HG02763 (cell line): Measurements from ENCODE around the gene ENTPD6.
"Not testable (repeated sequence)": the region's sequence is repeated elsewhere in the genome, so short reads cannot be mapped to it uniquely, and the experiment has no call there.

ENCODE experiments used
- ATAC-seq: cut with Tn5 transposase; IDR thresholded peaks from one replicate; pipeline ENCODE4 v1.9.1; 2021; ENCODE audit warnings: mild to moderate bottlenecking, moderate library complexity; ENCODE audit not compliant: unreplicated experiment

Gene ENTPD6

DNA sequence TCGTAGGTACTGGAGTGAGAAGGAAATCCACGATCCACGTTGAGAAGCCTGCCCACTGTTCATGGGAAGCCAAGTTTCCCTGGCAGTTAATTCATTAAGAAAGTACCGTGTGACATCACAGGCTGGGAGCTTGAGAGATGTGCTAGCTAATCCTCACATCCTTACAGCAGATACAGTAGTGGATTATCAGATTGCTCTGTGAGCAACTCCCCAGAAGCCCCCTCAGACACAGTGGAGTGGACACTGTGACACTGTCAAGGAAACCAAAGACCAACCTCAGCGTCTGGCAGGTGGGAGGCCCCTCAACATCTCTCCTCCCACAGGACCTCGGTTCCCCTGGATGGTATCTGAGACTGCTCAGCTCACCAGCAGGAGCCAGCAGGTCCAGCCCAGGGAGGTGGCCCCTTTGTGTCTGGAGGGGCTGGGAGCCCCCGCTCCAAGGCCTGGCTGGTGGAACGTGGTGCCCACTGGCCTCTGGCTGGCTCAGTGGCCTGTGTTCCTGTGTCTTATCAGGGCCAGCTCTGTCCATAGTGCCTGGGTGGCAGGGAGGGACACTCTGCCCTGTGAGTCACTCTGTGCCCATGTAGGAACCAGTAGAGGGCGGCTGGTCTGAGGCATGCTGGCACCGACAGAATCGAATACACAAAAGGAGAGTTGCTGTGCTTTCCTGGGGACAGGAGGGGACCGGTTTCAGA lies 59.6 kb downstream of the ENTPD6 start:
- no peak for ATAC-seq

DNA sequence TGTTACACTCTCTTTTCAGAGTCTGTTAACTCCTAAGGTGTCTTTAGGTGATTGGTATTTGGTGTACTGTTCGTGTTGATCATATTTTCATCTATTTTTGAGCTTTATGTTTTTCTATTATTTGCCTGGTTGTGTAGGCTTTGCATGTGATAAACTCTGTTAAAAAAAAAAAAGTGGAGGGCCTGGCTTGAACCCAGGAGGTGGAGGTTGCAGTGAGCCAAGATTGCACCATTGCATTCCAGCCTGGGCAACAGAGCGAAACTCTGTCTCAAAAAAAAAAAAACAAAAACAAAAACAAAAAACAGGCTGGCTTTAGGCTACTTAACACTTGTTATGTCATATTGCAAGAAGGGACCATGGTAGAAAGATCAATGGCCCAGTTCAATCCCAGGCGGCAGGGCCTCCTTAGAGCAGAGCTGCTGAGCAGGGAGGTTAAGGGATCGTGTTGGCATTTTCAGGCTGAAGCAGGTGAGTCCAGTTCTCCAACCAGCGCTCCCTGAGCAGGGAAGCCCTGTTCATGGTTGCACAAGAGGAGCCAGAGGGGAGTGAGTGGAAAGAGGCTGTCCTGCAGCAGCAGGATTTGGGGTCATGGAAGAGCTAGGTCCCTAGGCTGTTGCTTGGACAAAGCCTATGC lies 60.8 kb downstream of the ENTPD6 start:
- ATAC-seq: no peak

DNA sequence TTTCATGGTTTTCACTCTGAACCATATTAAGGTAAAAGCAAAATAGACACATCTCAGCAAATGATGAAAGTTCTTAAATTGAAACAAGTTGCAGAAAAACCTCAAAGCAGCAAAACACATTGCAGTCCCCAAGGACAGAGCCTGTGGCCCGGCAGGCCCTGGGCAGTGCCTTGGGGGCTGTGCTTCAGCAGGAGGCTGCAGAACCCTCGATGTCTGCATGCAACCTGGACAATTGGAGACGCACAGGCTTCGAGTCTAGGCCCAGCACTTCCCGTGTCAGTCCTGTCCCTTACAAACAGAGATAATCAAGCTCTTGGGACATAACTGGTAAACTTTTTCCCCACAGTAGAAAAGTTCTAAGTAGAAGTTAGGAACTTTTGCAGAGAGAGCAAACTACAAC lies 61.6 kb downstream of the ENTPD6 start:
- ATAC-seq: no peak

DNA sequence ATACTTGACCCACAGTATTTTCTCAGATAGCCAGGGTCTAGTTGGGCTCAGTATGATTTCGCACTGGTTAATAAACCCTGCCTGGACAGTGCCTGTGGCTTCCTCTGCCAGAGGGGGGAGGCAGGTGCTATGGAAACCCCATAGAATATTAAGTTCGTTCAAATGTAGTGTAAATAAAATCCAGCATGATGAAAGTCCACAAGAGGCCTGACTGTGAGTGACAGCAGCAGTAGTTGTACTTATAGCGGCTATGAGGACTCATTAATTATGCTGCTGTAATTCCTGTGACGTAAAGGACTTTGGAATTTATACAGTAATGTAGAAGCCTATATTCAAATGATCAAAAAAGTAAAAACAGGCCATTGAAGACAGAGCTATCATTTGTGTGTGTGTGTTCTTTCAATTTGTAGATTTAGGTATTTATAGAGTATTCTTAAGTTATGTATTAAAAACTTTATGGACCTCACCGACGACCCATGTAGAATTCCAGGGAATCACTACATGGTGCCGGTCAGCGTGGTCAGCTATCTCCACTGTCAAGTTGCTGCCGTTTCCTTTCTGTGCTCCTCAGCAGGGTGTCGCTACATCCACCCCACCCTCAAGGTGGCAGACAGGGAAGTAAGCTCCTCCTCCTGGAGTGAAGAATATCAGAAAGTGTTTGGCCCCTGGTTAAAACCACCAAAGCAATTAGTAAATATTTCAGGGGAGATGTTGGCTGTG lies 62.4 kb downstream of the ENTPD6 start:
- ATAC-seq: no peak

DNA sequence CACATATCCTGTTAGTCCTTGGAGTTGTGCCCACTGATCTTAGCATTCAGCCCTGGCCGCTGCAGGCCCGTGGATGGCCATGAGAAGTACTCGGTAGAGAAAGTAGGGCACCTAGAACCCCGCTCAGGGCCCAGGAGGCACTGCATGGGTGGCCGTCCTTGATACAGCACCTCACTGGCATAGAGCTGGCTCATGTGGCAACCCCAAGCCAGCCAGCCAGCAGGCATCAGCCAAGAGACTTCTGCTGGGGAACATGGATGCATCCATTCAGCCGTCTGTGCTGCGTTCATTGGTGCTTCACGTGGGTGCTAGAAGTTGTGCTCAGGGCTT lies 62.9 kb downstream of the ENTPD6 start:
- ATAC-seq: no peak

DNA sequence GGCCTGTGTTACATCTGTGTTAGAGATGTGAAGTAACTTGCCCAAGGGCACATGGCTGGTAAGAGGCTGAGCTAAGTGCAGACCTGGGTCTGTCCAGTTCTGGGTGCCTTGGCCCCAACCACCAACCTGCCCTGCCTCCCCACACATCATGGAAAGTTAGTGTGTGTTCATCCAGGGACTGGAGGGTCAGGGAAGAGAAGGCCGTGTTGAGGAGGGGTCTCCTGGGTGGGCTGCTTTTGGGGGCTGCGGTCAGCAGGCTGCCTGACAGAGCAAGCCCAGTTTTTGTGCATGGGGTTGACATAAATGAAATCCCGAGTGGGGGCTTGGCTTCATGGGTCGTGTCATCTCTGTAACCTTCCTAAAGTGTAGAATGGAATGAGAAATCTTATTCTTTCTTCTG lies 63.3 kb downstream of the ENTPD6 start:
- ATAC-seq: no peak

DNA sequence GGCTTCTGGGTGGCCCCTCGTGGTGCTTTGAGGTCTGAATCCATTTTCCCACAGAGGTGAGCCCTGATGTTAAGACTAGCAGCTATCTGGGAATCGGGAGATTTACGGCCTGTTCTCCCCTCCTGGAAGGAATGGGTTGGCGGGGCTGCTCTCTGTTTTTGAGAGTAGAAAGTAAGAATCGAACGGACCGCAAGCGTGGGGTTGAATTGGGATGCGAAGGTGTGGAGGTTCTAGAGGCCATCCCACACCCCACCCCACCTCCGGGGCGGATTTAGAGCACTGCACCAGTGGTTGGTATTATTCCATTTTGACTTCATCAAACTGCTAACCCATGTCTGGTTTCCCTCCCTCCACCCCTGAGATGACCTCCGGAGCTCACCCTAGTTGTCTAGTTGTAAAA lies 63.8 kb downstream of the ENTPD6 start:
- no peak for ATAC-seq

DNA sequence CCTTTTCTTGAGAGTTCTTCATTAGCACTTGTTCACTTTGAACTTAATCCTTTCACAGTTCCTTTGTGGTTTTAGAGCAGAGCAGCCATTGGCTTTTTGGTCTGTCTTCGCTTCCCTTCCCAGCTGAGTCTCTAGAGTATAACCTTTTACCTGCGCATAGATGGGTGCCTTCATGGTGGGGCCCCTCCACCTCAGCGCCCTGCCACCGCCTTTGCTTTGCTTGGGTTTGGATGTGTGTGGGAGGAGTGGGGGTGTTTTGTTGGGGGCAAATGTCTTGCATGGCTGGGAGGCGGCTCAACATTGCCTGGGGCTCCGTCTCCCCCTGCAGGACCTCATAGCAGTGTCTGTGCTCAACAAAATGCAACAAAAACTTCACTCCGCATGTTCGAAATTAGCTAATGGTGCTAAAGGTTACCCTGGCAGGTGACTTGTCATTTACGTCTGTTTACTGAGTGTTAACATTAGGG lies 64.3 kb downstream of the ENTPD6 start:
- no peak for ATAC-seq

DNA sequence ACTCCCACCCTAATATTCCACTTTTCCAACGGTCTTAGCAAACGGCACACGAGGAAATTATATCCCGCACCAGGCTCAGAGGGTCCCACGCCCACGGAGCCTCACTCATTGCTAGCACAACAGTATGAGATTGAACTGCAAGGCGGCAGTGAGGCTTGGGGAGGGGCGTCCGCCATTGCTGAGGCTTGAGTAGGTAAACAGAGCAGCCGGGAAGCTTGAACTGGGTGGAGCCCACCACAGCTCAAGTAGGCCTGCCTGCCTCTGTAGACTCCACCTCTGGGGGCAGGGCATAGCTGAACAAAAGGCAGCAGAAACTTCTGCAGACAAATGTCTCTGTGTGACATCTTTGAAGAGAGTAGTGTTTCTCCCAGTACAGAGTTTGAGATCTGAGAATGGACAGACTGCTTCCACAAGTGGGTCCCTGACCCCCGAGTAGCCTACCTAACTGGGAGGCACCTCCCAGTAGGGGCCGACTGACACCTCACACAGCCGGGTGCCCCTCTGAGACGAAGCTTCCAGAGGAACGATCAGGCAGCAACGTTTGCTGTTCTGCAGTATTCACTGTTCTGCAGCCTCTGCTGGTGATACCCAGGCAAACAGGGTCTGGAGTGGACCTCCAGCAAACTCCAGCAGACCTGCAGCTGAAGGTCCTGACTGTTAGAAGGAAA lies 65.4 kb downstream of the ENTPD6 start:
- ATAC-seq: not testable (repeated sequence)

DNA sequence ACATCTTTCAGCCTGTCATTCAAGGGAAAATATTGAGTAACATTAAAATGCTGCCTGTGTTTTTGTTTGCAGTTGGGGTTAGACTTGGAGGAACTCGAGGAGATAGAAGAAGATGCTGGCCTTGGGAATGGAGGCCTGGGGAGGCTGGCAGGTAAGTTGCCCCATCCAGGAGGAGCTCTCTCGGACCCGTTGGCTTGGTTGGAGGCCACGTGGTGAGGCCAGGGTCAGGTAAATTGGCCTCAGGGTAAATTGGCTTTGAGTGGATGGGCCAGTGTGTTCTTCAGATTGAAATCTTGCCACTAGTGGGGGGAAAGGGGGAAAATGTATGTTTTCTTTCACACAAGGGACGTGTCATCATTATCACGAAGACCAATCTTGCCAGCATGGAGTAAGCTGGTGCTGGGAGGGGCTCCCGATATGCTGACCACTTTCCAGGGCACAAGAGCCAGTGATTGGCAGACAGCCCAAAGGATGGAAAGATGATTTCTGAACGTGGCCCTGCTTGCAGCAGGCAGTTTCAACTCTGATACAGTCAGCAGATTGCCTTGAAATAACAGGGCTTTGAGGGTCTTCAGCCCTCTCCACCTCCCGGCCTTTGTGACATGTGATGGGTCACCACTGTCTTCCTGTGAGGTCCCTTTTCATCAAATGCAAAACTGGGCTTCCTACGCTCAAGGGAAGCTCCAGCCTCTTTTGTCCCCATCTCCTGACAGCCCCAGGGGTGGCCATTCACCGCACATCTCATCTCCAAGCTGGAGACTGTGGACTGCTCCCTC lies 73.7 kb downstream of the ENTPD6 start:
- ATAC-seq: no peak

DNA sequence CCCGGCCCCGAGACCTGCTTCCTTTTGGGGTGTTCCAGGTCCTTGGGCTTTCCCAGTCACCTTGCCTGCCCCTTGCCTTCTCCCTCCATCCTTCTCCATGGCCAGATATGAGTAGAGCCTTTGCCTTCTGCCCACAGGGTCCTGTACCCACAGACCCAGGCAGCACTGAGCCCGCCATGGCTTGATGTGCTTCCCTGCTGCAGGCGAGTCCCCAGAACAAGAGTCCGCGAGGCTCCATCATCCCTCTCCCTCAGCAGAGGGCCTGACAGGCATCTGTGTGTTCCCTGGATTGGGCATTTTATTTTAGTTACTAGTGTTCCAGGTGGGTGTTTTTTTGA lies 74.3 kb downstream of the ENTPD6 start:
- ATAC-seq: no peak

DNA sequence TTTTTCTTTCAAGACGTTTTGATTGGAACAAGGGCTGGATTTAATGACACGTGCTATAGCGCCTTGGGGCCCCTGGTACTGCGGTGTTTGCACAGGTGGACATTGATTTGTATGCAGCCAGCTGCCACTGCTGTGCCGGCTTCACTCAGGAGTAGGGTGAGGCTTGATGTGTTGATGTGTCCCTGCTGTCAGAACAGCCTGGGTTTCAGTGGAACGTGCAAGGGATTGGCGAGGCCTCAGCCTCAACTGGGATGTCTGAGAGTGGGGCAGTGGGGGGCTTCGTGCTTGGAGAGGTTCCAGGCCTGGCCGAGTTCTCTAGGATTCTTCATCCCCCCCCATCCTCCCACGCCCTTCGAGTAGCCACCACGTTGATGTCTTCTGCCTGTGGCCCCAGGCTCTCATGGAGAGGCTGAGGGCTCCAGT lies 75.3 kb downstream of the ENTPD6 start:
- ATAC-seq: no peak

DNA sequence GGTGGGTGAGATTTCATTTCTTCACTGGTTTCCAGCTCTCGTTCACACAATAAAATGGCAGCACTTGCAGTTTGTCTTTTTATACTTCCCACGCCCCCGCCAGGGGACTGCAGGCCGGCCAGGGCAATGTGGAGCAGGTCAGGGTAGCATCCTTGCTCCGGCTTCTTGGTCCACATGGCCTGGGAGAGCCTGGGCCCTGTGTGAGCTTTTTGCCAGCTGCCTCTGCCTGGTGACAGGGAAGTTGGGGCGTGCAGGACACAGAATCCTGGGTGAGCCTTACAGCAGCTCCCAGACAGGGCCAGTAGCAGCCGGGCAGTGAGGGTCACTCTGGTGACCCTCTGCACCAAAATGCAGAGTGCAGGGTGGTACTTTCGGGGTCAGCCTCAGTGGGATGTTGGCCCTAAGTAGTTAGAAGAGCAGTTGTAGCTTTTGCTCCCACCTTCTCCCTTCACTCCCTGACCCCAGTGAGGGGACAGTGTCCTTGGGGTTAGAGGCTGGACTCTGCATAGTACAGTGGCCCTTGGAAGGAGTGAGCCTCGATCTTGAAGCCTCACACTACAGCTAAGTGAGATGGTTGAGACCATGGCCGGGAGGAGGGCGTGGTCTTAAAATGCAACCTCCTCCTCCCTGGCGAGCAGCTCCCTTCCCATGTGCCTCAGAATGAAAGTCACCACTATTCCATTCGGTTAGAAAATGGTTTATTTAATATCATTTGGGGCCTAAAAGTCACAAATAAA lies 76.1 kb downstream of the ENTPD6 start:
- no peak for ATAC-seq

DNA sequence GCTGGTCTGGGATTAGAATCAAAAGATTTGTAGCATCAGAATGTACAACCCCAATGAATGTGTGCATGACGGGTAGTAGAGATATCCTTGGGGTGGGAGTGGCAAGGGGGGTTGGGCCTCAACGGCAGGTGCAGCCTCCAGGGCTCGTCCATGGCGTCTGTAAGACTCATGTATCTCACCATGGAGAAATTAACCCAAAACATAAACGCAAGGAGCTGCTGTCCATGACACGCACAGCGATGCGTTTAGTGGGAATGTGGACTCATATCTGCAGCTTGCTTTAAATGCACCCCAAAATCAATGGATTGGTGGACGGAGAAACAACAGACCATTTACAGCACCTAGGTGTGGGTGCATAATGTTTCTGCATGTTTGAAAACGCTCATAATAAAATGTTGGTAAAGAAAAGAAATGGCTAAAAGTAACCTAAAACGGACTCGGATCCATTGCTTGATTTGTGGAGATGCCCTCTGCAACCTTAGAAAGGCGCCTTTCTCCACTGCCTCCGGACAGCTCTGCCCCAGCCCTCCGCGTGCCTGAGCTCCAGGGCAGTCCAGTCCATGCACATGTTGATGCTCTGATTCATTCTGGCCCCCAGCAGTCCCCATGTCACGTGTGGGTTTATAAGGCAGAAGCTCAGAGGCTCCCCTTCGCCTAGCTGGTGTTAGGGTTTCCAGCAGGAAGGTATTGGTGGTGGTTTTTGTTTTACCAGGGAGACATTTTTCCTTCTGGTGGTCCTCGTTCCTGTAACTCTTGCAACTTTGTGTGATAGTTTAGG lies 76.9 kb downstream of the ENTPD6 start:
- ATAC-seq: no peak

DNA sequence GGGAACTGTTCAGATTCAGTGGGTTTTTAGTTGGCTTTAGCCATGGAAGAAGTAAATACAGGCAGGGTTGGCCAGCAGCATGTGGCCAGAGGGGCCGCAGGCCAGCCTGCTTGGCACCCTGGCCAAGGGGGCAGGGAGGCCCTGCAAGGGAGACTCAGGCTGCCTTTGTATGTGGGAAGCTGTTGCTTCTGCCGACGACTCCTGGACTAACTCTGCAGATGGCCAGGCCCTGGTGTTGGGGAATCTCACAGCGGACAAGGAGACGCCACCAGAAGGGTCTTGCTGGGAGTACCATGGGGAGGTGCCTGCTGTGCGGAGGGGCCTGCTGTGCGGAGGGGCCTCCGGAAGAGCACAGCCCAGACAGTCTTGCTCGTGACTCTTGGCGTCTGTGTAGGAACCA lies 77.5 kb downstream of the ENTPD6 start:
- no peak for ATAC-seq

DNA sequence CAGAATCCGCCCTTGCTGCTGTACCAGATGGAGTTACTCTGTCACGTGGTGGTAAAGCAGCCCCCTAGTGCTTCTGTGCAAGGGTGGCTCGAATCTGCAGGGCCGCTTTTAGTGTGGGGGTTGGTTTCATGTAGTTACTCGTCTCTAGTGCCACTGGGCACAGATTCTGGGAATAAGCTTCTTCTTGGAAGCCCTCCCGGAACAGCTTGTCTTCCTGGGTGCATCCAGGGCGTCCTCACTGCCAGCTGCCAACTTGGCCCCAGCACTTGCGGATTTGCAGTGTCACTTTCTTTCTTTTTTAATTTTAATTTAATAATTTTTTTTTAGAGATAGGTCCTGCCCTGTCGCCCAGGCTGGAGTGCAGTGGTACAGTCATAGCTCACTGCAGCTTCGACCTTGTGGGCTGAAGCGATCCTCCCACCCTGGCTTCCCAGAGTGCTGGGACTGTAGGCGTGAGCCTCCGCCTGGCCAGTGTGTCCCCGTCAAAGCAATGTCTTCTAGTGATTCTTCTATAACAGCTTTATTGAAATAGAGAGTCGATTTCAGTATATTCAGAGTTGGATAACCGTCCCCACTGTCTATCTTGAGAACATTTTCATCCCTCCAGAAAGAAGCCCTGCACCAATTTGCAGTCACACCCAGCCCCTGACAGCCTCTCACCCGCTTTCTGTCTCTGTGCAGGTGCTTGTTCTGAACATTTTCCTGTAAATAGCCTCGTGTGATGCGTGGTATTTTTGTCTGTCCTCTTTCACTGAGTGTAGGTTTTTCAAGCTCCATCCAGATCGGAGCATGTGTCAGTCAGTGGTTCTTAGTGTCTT lies 78.2 kb downstream of the ENTPD6 start:
- ATAC-seq: no peak

DNA sequence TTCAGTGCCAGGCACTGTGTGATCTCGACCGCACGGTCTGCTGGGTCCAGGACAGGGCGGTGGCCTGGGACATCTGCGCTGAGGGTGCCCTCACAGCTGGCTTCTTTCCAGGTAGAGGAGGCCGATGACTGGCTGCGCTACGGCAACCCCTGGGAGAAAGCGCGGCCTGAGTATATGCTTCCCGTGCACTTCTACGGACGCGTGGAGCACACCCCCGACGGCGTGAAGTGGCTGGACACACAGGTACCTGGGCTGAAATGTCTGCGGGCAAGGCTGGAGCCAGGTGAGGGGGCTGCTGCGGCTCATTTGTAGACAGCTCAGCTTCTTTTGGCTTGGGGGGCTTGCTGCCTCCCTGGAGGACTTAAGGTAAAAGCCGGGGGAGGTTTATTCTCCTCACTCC lies 79.0 kb downstream of the ENTPD6 start:
- no peak for ATAC-seq

DNA sequence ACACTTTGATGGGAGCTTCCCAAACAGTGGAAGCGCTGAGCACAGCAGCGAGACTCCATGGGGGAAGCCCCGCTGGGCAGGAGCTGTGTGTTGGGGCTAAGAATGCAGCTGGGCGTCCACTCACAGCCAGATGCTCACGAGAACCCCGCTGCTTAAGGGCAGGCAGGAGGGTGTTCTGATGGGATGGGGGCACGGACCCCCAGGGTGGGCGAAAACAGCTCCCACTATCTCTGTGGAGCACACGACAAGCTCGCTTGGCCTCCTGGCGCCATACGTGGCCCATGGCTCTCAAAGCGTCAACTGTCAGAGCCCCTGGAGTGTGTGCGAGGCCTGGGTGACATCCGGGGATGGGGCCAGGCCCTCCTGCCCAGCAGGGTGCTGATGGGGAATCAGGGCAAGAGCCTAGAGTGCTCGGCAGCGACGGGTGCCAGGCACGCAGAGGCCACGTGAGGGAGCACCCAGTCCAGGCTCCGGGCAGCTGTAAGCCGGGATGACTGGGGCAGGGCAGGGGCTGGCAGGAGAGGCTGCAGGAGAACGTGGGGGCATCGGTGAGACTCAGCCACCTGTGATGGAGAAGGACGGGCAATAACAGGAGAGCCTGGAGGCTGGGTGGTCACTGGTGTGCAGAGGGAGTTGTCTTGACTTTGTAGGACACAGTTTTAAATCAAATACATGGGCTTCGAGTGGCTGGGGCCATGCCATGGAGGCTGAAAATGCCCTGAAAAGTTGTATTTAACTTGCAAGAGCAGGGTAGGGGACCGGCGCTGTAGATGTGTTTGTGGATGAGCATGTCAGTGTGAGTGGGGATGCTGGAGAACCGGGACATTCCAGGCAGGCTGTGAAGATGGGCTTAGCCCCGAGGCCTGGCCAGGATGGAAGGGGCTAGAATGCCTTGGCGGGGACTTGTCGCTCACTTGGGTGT lies 79.6 kb downstream of the ENTPD6 start:
- no peak for ATAC-seq
